Transverse colon (tissue), 4 donors: ENCODE data around the gene FGFR2. TPM values are rescaled to one million over a fixed set of nuclear protein-coding genes. Genes with fewer than 3 reads are reported as not detected.
"Not testable (repeated sequence)": the region's sequence is repeated elsewhere in the genome, so short reads cannot be mapped to it uniquely, and the experiment has no call there.

ENCODE experiments used
- DNase-seq: peaks from one replicate; pipeline ENCODE4 v3.0.0-alpha.2; 2019
- H3K27ac ChIP-seq, 4 donors: fragments of 200-600 bp; sonication (generic); 2 replicates each; pipeline ENCODE4 v1.5.1; 2016 to 2018; ENCODE audit warnings: inconsistent platforms in 4 of 4
- H3K27me3 ChIP-seq: fragments of 200-600 bp; sonication (generic); 2 replicates; pipeline ENCODE4 v1.5.1; 2017; ENCODE audit warnings: inconsistent platforms
- H3K36me3 ChIP-seq, 4 donors: fragments of 200-600 bp; sonication (generic); 2 replicates each; pipeline ENCODE4 v1.5.1; 2017 to 2019; ENCODE audit warnings: inconsistent platforms in 4 of 4
- H3K4me1 ChIP-seq, 4 donors: fragments of 200-600 bp; sonication (generic); 2 replicates each; pipeline ENCODE4 v1.5.1; 2017 to 2020; ENCODE audit warnings: inconsistent platforms in 4 of 4
- H3K4me3 ChIP-seq, 4 donors: fragments of 200-600 bp; sonication (generic); 1 replicate in 1 of 4; 2 replicates in 3 of 4; pipeline versions ENCODE4 v1.5.1 to v1.6.1; 2017 to 2019; ENCODE audit warnings: inconsistent platforms in 4 of 4
- H3K9me3 ChIP-seq, 2 donors: fragments of 200-600 bp; sonication (generic); 2 replicates each; pipeline ENCODE4 v1.5.1; 2017 to 2019; ENCODE audit warnings: inconsistent platforms in 2 of 2
- CTCF ChIP-seq, 5 experiments: fragments of 200-600 bp in 3 of 5; fragments of 450-650 bp in 2 of 5; sonication (generic) in 3 of 5; IDR thresholded peaks; 1 replicate in 2 of 5; 2 replicates in 3 of 5; pipeline ENCODE4 v1.5.1; 2016 to 2017; ENCODE audit warnings: antibody characterized with exemption in 5 of 5, inconsistent platforms in 3 of 5, mild to moderate bottlenecking in 2 of 5, moderate library complexity in 1 of 5
- EP300 ChIP-seq: sonication (generic); formaldehyde crosslinking; IDR thresholded peaks from one replicate; pipeline ENCODE4 v1.6.1; 2017; ENCODE audit warnings: antibody characterized with exemption, low read depth
- POLR2A ChIP-seq: fragments of 450-650 bp; IDR thresholded peaks from one replicate; pipeline ENCODE4 v1.6.1; 2016; ENCODE audit warnings: antibody characterized with exemption, mild to moderate bottlenecking, moderate library complexity
- POLR2AphosphoS5 ChIP-seq, 3 donors: sonication (generic); formaldehyde crosslinking; IDR thresholded peaks; one replicate each; pipeline ENCODE4 v1.6.1; 2016; ENCODE audit warnings: antibody characterized with exemption in 3 of 3
- WGBS, 2 donors: methylation state at CpG; one replicate each; pipeline ENCODE4 v1.1.5; 2018; ENCODE audit warnings: low coverage in 1 of 2; 5-methylcytosine and 5-hydroxymethylcytosine counted together
- in situ Hi-C, 4 donors: fragments of 200-750 bp; cut with MboI; loops; one replicate each; pipeline versions ENCODE4 v1.15.0 to v1.15.1; 2017; ENCODE audit warnings: low sequenced_read_pairs in 3 of 4, low pct_ligation_motif_present in 1 of 4, low pct_unique_long_range_greater_than_20kb in 1 of 4
- intact Hi-C: fragments of 100-400 bp; cut with DNase I; formaldehyde crosslinking; loops from one replicate; pipeline ENCODE4 v1.15.1; 2023; ENCODE audit warnings: low total_unique reads
- total RNA-seq, 4 donors: library from RNA; depleted of rRNA; stranded (reverse); fragments of >200 nt; gene quantifications; one replicate each; pipeline ENCODE4 v1.1.0, GENCODE V29; 2016

Gene FGFR2
- total RNA-seq, 4 donors from 2014 or later, result 30.3 to 114 (median 87.9) TPM

GRCh38 chr10:121522831-121523230 lies 75.4 kb downstream of the FGFR2 start:
- H3K36me3 ChIP-seq, result no peaks in the 10 kb centered on the region
- TF ChIP-seq POLR2AphosphoS5 (IDR thresholded peaks at IDR 0.05) (no peak), EP300 (no peak), POLR2A (no peak), CTCF (IDR thresholded peaks at IDR 0.05) (no peak)
- DNase-seq, result no peak
- no peaks in the 10 kb centered on the region for H3K9me3 ChIP-seq
- H3K27me3 ChIP-seq, result no peaks in the 10 kb centered on the region
- H3K4me3 ChIP-seq, result no peak overlapping the region
- in situ Hi-C loops (no loop called here), intact Hi-C loops (loop anchor here (10.0 kb wide), 1 partner anchor 72 kb away; the partner anchor contains the start of gene FGFR2)
- 67 to 75% methylated on average over 1 of the region's 1 CpG for WGBS, 2 donors
- H3K4me1 ChIP-seq, result peaks cover 14 to 42% (median 33%) of the 10 kb centered on the region in 4 donors
- H3K27ac ChIP-seq, result peak overlapping the region; percentile 55 to 77 (median 74)

GRCh38 chr10:121521794-121522556 lies 76.3 kb downstream of the FGFR2 start:
- intact Hi-C loops, result loop anchor here (10.0 kb wide), 1 partner anchor 73 kb away; the partner anchor contains the start of gene FGFR2
- DNase-seq, result no peak
- Histone ChIP-seq H3K4me3 (no peak overlapping the region), H3K27ac (no peak overlapping the region), H3K9me3 (no peaks in the 10 kb centered on the region), H3K27me3 (no peaks in the 10 kb centered on the region), H3K4me1 (peaks cover 14 to 41% (median 33%) of the 10 kb centered on the region in 4 donors), H3K36me3 (no peaks in the 10 kb centered on the region)
- in situ Hi-C loops, result no loop called here
- WGBS, 2 donors, result 82 to 83% methylated on average over 10 to 11 of the region's 11 CpGs
- no peak for TF ChIP-seq POLR2AphosphoS5 (IDR thresholded peaks at IDR 0.05)
- no peak for TF ChIP-seq EP300
- TF ChIP-seq CTCF (IDR thresholded peaks at IDR 0.05), result no peak
- TF ChIP-seq POLR2A, result no peak

GRCh38 chr10:121520526-121520925 lies 77.7 kb downstream of the FGFR2 start:
- H3K9me3 ChIP-seq, H3K36me3 ChIP-seq, DNase-seq, H3K4me3 ChIP-seq, H3K27me3 ChIP-seq, H3K27ac ChIP-seq, in situ Hi-C loops: not testable (repeated sequence)
- H3K4me1 ChIP-seq, result peaks cover 14 to 30% (median 25%) of the 10 kb centered on the region in 4 donors
- intact Hi-C loops, result loop anchor here (10.0 kb wide), 1 partner anchor 74 kb away; the partner anchor contains the start of gene FGFR2
- WGBS, 2 donors, result 92% methylated on average over 2 to 6 of the region's 6 CpGs

GRCh38 chr10:121519901-121520493 lies 78.2 kb downstream of the FGFR2 start:
- H3K9me3 ChIP-seq, result no peaks in the 10 kb centered on the region
- no peak overlapping the region for H3K4me3 ChIP-seq
- peaks cover 14 to 24% (median 20%) of the 10 kb centered on the region in 4 donors for H3K4me1 ChIP-seq
- TF ChIP-seq POLR2A (no peak), EP300 (no peak), CTCF (IDR thresholded peaks at IDR 0.05) (no peak), POLR2AphosphoS5 (IDR thresholded peaks at IDR 0.05) (no peak)
- H3K27ac ChIP-seq, result no peak overlapping the region
- WGBS, 2 donors, result 78 to 83% methylated on average over 16 to 17 of the region's 17 CpGs
- DNase-seq, result no peak
- in situ Hi-C loops (no loop called here), intact Hi-C loops (loop anchor here (10.0 kb wide), 1 partner anchor 75 kb away; the partner anchor contains the start of gene FGFR2)
- peaks cover 0 to 3% (median 0%) of the 10 kb centered on the region in 4 donors for H3K36me3 ChIP-seq
- H3K27me3 ChIP-seq, result no peaks in the 10 kb centered on the region
